Measurements from ENCODE around the gene C16orf78. TPM values are rescaled to one million over a fixed set of nuclear protein-coding genes. Genes with fewer than 3 reads are reported as not detected.

C16orf78 gene
- not detected for polyA plus RNA-seq
- long read RNA-seq, donor 1: 0 reads
- long read RNA-seq, donor 2: 0 reads
- long read RNA-seq, donor 3: 0 reads
- long read RNA-seq, donor 4: 0 reads
- long read RNA-seq, donor 5: 0 reads
- long read RNA-seq, donor 6: 0 reads
- long read RNA-seq, donor 7: 0 reads
- long read RNA-seq, donor 8: 0 reads
- long read RNA-seq, donor 9: 0 reads
- long read RNA-seq, donor 10: 0 reads

- Histone ChIP-seq H3K9me3 (ENCODE audit: control insufficient read depth in 2 of 2, insufficient read depth in 1 of 2, low read depth in 1 of 2, low read length in 1 of 2) (no peaks in the 10 kb centered on the region), H3K4me1 (ENCODE audit: control insufficient read depth in 3 of 3, insufficient read depth in 2 of 3, low read depth in 1 of 3, low read length in 2 of 3) (no peaks in the 10 kb centered on the region), H3K36me3 (ENCODE audit: control insufficient read depth in 3 of 3, insufficient read depth in 2 of 3, low read depth in 1 of 3, low read length in 3 of 3) (no peaks in the 10 kb centered on the region), H3K27me3 (ENCODE audit: control insufficient read depth in 3 of 3, insufficient read depth in 3 of 3, low read length in 3 of 3) (peaks cover 0 to 3% (median 0%) of the 10 kb centered on the region in 3 donors), H3K27ac (ENCODE audit: low read depth in 1 of 3, low read length in 2 of 3) (no peak within 1 kb of the TSS), H3K4me3 (ENCODE audit: low read depth in 1 of 3, low read length in 3 of 3) (no peak within 1 kb of the TSS)
- FAIRE-seq: no peak
- 73 to 88% (median 85%) methylated on average over 4 of the region's 4 CpGs for WGBS, 3 donors
- DNase-seq: no peak
These were observed at the start of gene C16orf78 for GRCh38 chr16:49373504-49373903. C16orf78 (plus strand) TSS chr16:49373804; CDS start chr16:49373940, 136 bp downstream.

GRCh38 chr16:49324703-49325102 is 48.9 kb upstream of the C16orf78 start:
- Histone ChIP-seq H3K36me3 (ENCODE audit: control insufficient read depth in 3 of 3, insufficient read depth in 2 of 3, low read depth in 1 of 3, low read length in 3 of 3) (no peaks in the 10 kb centered on the region), H3K9me3 (ENCODE audit: control insufficient read depth in 2 of 2, insufficient read depth in 1 of 2, low read depth in 1 of 2, low read length in 1 of 2) (no peaks in the 10 kb centered on the region), H3K4me3 (ENCODE audit: low read depth in 1 of 3, low read length in 3 of 3) (no peak overlapping the region), H3K27me3 (ENCODE audit: control insufficient read depth in 3 of 3, insufficient read depth in 3 of 3, low read length in 3 of 3) (peaks cover 0 to 2% (median 1%) of the 10 kb centered on the region in 3 donors), H3K4me1 (ENCODE audit: control insufficient read depth in 3 of 3, insufficient read depth in 2 of 3, low read depth in 1 of 3, low read length in 2 of 3) (no peaks in the 10 kb centered on the region), H3K27ac (ENCODE audit: low read depth in 1 of 3, low read length in 2 of 3) (no peak overlapping the region)
- no peak for DNase-seq
- no peak for FAIRE-seq
- 89% methylated on average over 9 of the region's 9 CpGs for WGBS, 3 donors

- FAIRE-seq (no peak), DNase-seq (no peak)
- Histone ChIP-seq H3K4me3 (ENCODE audit: low read depth in 1 of 3, low read length in 3 of 3) (no peak overlapping the region), H3K4me1 (ENCODE audit: control insufficient read depth in 3 of 3, insufficient read depth in 2 of 3, low read depth in 1 of 3, low read length in 2 of 3) (no peaks in the 10 kb centered on the region), H3K9me3 (ENCODE audit: control insufficient read depth in 2 of 2, insufficient read depth in 1 of 2, low read depth in 1 of 2, low read length in 1 of 2) (no peaks in the 10 kb centered on the region), H3K27ac (ENCODE audit: low read depth in 1 of 3, low read length in 2 of 3) (no peak overlapping the region), H3K27me3 (ENCODE audit: control insufficient read depth in 3 of 3, insufficient read depth in 3 of 3, low read length in 3 of 3) (peaks cover 0 to 2% (median 0%) of the 10 kb centered on the region in 3 donors), H3K36me3 (ENCODE audit: control insufficient read depth in 3 of 3, insufficient read depth in 2 of 3, low read depth in 1 of 3, low read length in 3 of 3) (no peaks in the 10 kb centered on the region)
- WGBS, 3 donors: 66 to 75% (median 69%) methylated on average over 4 of the region's 4 CpGs
These were observed 46.1 kb upstream of the C16orf78 start for GRCh38 chr16:49327466-49327865.

GRCh38 chr16:49328325-49328724 is 45.3 kb upstream of the C16orf78 start:
- Histone ChIP-seq H3K9me3 (ENCODE audit: control insufficient read depth in 2 of 2, insufficient read depth in 1 of 2, low read depth in 1 of 2, low read length in 1 of 2) (no peaks in the 10 kb centered on the region), H3K4me3 (ENCODE audit: low read depth in 1 of 3, low read length in 3 of 3) (no peak overlapping the region), H3K27me3 (ENCODE audit: control insufficient read depth in 3 of 3, insufficient read depth in 3 of 3, low read length in 3 of 3) (peaks cover 0 to 2% (median 0%) of the 10 kb centered on the region in 3 donors), H3K27ac (ENCODE audit: low read depth in 1 of 3, low read length in 2 of 3) (no peak overlapping the region), H3K36me3 (ENCODE audit: control insufficient read depth in 3 of 3, insufficient read depth in 2 of 3, low read depth in 1 of 3, low read length in 3 of 3) (no peaks in the 10 kb centered on the region), H3K4me1 (ENCODE audit: control insufficient read depth in 3 of 3, insufficient read depth in 2 of 3, low read depth in 1 of 3, low read length in 2 of 3) (no peaks in the 10 kb centered on the region)
- FAIRE-seq (no peak), DNase-seq (no peak)
- 80 to 85% (median 83%) methylated on average over 4 of the region's 4 CpGs for WGBS, 3 donors

- H3K27ac ChIP-seq (ENCODE audit: low read depth in 1 of 3, low read length in 2 of 3): no peak overlapping the region
- no peaks in the 10 kb centered on the region for H3K4me1 ChIP-seq (ENCODE audit: control insufficient read depth in 3 of 3, insufficient read depth in 2 of 3, low read depth in 1 of 3, low read length in 2 of 3)
- no peaks in the 10 kb centered on the region for H3K9me3 ChIP-seq (ENCODE audit: control insufficient read depth in 2 of 2, insufficient read depth in 1 of 2, low read depth in 1 of 2, low read length in 1 of 2)
- peaks cover 0 to 1% (median 0%) of the 10 kb centered on the region in 3 donors for H3K27me3 ChIP-seq (ENCODE audit: control insufficient read depth in 3 of 3, insufficient read depth in 3 of 3, low read length in 3 of 3)
- no peak overlapping the region for H3K4me3 ChIP-seq (ENCODE audit: low read depth in 1 of 3, low read length in 3 of 3)
- 71 to 72% (median 71%) methylated on average over 9 of the region's 9 CpGs for WGBS, 3 donors
- DNase-seq: no peak
- FAIRE-seq: no peak
- H3K36me3 ChIP-seq (ENCODE audit: control insufficient read depth in 3 of 3, insufficient read depth in 2 of 3, low read depth in 1 of 3, low read length in 3 of 3): no peaks in the 10 kb centered on the region
These were observed 42.9 kb upstream of the C16orf78 start for GRCh38 chr16:49330562-49331201.

- Histone ChIP-seq H3K27me3 (ENCODE audit: control insufficient read depth in 3 of 3, insufficient read depth in 3 of 3, low read length in 3 of 3) (no peaks in the 10 kb centered on the region), H3K9me3 (ENCODE audit: control insufficient read depth in 2 of 2, insufficient read depth in 1 of 2, low read depth in 1 of 2, low read length in 1 of 2) (no peaks in the 10 kb centered on the region), H3K4me3 (ENCODE audit: low read depth in 1 of 3, low read length in 3 of 3) (no peak overlapping the region), H3K4me1 (ENCODE audit: control insufficient read depth in 3 of 3, insufficient read depth in 2 of 3, low read depth in 1 of 3, low read length in 2 of 3) (no peaks in the 10 kb centered on the region), H3K27ac (ENCODE audit: low read depth in 1 of 3, low read length in 2 of 3) (no peak overlapping the region), H3K36me3 (ENCODE audit: control insufficient read depth in 3 of 3, insufficient read depth in 2 of 3, low read depth in 1 of 3, low read length in 3 of 3) (no peaks in the 10 kb centered on the region)
- FAIRE-seq (no peak), DNase-seq (no peak)
- WGBS, 3 donors: 44 to 71% (median 49%) methylated on average over 2 of the region's 2 CpGs
These were observed 40.9 kb upstream of the C16orf78 start for GRCh38 chr16:49332589-49333258.

GRCh38 chr16:49333259-49333597 is 40.4 kb upstream of the C16orf78 start:
- H3K4me1 ChIP-seq (ENCODE audit: control insufficient read depth in 3 of 3, insufficient read depth in 2 of 3, low read depth in 1 of 3, low read length in 2 of 3): no peaks in the 10 kb centered on the region
- FAIRE-seq (no peak), DNase-seq (no peak)
- H3K27ac ChIP-seq (ENCODE audit: low read depth in 1 of 3, low read length in 2 of 3): no peak overlapping the region
- H3K36me3 ChIP-seq (ENCODE audit: control insufficient read depth in 3 of 3, insufficient read depth in 2 of 3, low read depth in 1 of 3, low read length in 3 of 3): no peaks in the 10 kb centered on the region
- H3K9me3 ChIP-seq (ENCODE audit: control insufficient read depth in 2 of 2, insufficient read depth in 1 of 2, low read depth in 1 of 2, low read length in 1 of 2): no peaks in the 10 kb centered on the region
- H3K27me3 ChIP-seq (ENCODE audit: control insufficient read depth in 3 of 3, insufficient read depth in 3 of 3, low read length in 3 of 3): peaks cover 0 to 3% (median 0%) of the 10 kb centered on the region in 3 donors
- no peak overlapping the region for H3K4me3 ChIP-seq (ENCODE audit: low read depth in 1 of 3, low read length in 3 of 3)
- 74 to 77% (median 75%) methylated on average over 7 of the region's 7 CpGs for WGBS, 3 donors

- no peaks in the 10 kb centered on the region for H3K4me1 ChIP-seq (ENCODE audit: control insufficient read depth in 3 of 3, insufficient read depth in 2 of 3, low read depth in 1 of 3, low read length in 2 of 3)
- WGBS, 3 donors: 57 to 71% (median 60%) methylated on average over 8 of the region's 8 CpGs
- DNase-seq (no peak), FAIRE-seq (no peak)
- H3K9me3 ChIP-seq (ENCODE audit: control insufficient read depth in 2 of 2, insufficient read depth in 1 of 2, low read depth in 1 of 2, low read length in 1 of 2): no peaks in the 10 kb centered on the region
- no peak overlapping the region for H3K4me3 ChIP-seq (ENCODE audit: low read depth in 1 of 3, low read length in 3 of 3)
- peaks cover 0 to 3% (median 0%) of the 10 kb centered on the region in 3 donors for H3K27me3 ChIP-seq (ENCODE audit: control insufficient read depth in 3 of 3, insufficient read depth in 3 of 3, low read length in 3 of 3)
- H3K27ac ChIP-seq (ENCODE audit: low read depth in 1 of 3, low read length in 2 of 3): no peak overlapping the region
- no peaks in the 10 kb centered on the region for H3K36me3 ChIP-seq (ENCODE audit: control insufficient read depth in 3 of 3, insufficient read depth in 2 of 3, low read depth in 1 of 3, low read length in 3 of 3)
These were observed 37.8 kb upstream of the C16orf78 start for GRCh38 chr16:49335828-49336227.
